ENCODE results near the gene UNC80.

GRCh38 chr2:209942936-209943605 is 171.4 kb downstream of the UNC80 start:
- no peak for TF ChIP-seq POLR2A (IDR thresholded peaks at IDR 0.05; ENCODE audit: low read depth, low read length)
- no peak for TF ChIP-seq TAF1 (IDR thresholded peaks at IDR 0.05; ENCODE audit: low read depth, low read length)
- TF ChIP-seq POLR2AphosphoS5 (IDR thresholded peaks at IDR 0.05; ENCODE audit: low read depth, low read length): no peak

All from GM12891 (cell line).